Stimulated activated CD4-positive, alpha-beta T cell treated with anti-CD3 and anti-CD28 coated beads, Interleukin-1b, Interleukin-23, amount 100 ng/mL, for 48 hours (primary cell): Measurements from ENCODE around the gene ASB14.
"Not testable (repeated sequence)": the region's sequence is repeated elsewhere in the genome, so short reads cannot be mapped to it uniquely, and the experiment has no call there.

Source experiments
- DNase-seq: peaks from one replicate; pipeline ENCODE4 v3.0.0-alpha.2; 2020

Gene ASB14

GRCh38 chr3:57292159-57292896, at the start of gene ASB14:
Gene ASB14, minus strand, starts transcription at chr3:57292685. Its CDS starts 652 bp downstream, at chr3:57292033.
- DNase-seq, result no peak

DNA sequence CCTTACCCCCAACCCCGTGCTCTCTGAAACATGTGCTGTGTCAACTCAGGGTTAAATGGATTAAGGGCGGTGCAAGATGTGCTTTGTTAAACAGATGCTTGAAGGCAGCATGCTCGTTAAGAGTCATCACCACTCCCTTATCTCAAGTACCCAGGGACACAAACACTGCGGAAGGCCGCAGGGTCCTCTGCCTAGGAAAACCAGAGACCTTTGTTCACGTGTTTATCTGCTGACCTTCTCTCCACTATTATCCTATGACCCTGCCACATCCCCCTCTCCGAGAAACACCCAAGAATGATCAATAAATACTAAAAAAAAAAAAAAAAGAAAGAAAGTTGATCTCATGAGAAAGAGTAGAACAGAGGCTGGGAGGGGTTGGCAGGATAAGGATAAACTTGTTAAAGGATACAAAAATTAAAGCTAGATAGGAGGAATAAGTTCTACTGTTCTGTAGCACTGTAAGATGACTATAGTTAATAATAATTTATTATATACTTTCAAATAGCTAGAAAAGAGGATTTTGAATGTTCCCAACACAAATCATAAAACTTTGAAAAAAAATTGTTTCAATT, 46.7 kb upstream of the ASB14 start:
- DNase-seq, result not testable (repeated sequence)

DNA sequence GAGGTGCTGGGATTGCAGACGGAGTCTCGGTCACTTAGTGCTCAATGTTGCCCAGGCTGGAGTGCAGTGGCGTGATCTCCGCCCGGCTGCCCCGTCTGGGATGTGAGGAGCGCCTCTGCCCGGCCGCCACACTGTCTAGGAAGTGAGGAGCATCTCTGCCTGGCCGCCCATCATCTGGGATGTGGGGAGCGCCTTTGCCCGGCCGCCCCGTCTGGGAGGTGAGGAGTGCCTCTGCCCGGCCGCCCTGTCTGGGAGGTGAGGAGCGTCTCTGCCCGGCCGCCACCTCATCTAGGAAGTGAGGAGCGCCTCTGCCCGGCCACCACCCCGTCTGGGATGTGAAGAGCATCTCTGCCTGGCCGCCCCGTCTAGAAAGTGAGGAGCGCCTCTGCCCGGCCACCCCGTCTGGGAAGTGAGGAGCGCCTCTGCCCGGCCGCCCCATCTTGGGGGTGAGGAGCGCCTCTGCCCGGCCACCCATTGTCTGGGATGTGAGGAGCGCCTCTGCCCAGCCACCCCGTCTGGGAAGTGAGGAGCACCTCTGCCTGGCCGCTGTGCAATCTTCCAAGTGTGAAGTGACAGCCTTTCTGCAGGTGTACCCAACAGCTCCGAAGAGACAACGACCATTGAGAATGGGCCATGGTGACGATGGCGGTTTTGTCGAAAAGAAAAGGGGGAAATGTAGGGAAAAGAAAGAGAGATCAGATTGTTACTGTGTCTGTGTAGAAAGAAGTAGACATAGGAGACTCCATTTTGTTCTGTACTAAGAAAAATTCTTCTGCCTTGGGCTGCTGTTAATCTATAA, 46.0 kb upstream of the ASB14 start:
- DNase-seq, result not testable (repeated sequence)

- DNase-seq, result no peak
Observed at GRCh38 chr3:57335283-57335938, 42.9 kb upstream of the ASB14 start.

DNA sequence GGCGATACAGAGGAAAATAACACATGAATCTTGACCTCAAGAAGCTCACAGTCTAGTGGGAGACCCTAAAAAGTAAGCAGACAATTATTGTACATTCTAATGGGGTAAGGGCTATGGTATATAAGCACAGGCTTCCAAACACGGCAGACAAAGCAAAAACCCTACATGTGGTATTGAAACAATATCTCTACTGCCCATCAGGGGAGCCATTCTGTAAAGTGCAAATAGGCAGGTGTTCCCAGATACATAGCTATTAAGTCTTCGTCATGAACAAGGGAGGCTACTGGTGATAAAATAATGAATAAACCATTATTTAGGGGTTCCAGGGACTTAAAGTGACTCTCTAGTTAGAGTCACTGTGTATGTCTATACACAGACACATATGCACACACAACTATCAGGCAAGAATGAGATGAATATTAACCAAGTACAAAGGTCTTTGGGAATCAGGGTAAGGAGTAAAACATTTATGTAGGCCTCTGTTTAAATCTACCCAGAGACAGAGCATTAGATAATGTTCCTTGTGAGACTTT, 38.7 kb upstream of the ASB14 start:
- DNase-seq, result no peak

- DNase-seq, result not testable (repeated sequence)
Observed at GRCh38 chr3:57326498-57326897, 34.0 kb upstream of the ASB14 start.

DNA sequence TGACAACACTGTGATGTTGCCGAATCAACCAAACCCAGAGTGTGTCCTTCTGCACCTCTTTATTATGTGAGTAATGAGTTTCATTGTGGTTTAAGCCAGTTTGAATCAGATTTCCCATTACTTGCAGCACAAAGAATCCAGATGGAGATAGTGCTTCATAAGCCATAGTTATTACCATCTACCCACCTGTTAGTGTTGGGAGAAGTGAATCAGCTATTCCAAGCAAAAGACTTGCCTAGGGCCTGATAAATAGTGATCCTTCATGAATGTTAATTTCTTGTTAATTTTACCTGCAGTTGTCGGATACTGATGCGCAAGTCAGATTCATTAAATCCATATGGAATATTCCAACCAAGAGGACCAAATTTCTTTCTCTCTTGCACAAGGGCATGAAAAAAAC, 21.7 kb upstream of the ASB14 start:
- no peak for DNase-seq

DNA sequence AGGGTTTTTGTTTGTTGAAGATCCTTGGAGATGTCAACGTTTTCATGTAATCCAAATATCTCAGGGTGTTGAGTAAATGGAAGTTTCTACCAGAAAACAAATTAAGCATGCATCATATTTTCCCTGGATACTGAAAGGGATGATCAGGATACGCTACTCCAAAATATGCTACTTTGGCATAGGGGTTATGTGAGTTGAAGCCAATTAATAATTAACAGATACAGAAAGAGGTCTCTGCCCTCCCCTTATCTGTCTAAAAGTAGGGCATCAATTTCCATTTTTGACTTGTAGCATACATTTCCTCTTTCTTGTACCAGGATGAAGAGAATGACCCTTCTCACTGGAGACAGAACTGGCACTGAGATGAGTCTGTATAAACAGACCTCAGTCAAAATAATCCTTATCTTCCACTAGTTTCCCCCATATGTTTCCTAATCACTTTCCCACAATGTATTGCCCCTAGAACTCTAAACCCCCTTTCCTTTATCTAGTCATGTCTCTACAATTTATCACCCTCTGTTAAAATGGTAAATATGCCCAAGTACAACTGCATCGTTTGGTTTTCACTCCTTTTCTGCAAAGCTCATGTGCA, 17.4 kb upstream of the ASB14 start:
- no peak for DNase-seq

GRCh38 chr3:57303520-57303919, 11.0 kb upstream of the ASB14 start:
- DNase-seq, result not testable (repeated sequence)

- peak; percentile 25 for DNase-seq
Observed at GRCh38 chr3:57298041-57298440, 5.6 kb upstream of the ASB14 start.

GRCh38 chr3:57292897-57293526, 527 bp upstream of the ASB14 start:
- no peak for DNase-seq

DNA sequence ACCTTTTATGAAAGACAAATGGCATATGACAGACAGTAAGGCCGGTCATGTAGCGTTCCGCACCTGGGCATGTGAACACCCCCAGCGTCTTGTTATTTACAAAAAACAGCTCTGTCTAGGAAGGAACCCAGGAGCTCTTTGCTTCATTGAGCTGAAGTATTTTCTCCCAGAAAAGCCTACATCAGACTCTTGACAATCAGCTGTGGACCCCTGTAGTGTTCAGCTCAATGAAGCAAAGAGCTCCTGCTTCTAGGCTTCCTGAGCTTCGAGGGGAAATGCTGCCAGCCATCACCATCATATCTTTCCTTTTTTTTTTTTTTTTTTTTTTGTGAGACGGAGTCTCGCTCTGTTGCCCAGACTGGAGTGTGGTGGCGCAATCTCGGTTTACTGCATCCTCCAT, 4.1 kb downstream of the ASB14 start:
- DNase-seq, result no peak

DNA sequence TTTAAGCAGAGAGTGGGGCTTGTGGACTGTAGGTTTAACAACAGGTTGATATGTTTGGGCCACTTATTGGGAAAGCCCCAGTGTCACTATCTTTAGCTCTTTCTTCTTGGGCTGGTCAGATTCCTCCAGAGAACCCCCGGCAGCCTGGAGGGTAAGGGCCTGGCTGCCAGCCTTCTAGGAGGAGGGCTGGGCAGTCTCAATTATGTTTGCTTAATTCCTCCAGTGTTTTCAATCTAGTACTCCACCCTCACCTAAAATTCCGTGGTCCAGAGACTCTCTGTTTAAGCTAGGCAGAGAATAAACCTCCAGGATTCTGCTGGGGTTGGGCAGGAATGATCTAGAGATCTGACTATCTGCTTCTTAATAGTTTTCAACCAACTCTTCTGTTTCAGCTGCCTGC, 5.3 kb downstream of the ASB14 start:
- no peak for DNase-seq

DNA sequence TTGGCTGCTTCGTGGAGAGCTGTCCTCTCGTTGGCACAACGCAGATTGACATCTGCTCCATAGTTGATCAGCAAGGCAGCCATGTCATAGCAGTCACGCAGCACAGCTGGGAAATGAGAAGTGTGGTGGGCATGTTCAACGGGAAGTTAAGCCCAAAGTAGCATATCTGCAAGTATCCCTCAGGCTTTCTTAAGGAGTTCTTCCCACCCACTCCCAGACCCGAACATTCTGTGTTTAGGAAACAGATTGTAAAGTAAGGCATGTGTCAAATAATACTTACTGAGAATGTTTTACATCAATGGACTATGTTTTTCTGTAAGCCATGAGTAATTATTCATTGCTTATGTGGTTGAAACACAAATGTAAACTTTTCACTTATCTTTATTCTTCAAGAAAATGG, 9.2 kb downstream of the ASB14 start:
- no peak for DNase-seq

- no peak for DNase-seq
Observed at GRCh38 chr3:57281715-57282114, 10.8 kb downstream of the ASB14 start.

DNA sequence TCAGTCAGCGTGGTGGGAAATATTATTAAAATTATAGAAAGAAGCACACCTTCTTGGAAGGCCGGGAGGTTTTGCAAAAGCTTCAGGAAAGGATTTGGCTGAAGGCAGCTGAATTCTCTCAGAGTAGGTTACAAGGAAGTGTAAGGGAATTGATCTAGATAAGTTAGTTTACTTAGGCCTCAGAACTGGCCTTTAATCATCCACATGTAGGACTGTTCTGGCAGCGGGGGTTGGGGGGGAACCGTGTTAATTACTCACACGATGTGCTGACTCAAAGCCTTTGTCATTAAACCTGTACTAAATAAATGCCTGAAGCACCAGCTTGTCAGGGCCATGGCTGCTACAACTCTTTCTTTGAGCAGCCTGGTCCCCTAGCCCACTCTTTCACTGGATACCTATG, 12.8 kb downstream of the ASB14 start:
- no peak for DNase-seq

GRCh38 chr3:57278237-57278636, 14.2 kb downstream of the ASB14 start:
- no peak for DNase-seq

- no peak for DNase-seq
Observed at GRCh38 chr3:57275393-57275792, 17.1 kb downstream of the ASB14 start.

DNA sequence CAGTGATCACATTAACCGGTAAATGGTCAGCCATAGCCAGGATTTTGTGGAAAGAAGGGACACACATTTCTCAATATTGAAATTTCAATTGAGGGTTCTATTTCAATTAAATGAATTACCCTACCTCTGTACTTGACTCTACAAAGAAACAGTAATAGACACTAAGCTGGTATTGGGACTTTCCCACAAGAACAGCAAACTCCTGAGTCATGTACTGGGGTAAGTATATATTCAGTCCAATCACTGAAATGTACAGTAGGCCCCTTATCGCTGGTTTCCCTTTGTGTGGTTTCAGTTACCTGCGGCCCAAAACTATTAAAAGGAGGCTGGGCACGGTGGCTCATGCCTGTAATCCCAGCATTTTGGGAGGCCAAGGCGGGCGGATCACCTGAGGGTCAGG, 17.6 kb downstream of the ASB14 start:
- no peak for DNase-seq

DNA sequence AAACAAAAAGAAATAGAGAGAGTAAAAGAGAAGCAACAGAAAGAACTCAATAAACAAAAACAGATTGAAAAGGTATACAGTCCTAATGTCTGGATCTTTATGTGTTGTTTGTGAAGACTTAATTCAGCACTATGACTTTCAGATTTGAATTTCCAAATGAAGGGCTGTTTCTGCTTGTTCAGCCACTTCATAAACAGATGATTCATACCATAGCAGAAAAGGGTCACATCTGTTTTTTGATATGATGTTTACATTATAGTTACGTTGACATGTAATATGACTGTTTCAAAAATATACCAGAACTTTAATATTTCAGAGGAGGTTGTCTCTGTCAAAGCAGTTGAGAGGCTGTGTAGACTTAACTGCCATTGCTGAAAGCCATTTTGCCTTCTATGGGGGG, 24.1 kb downstream of the ASB14 start:
- DNase-seq, result no peak

DNA sequence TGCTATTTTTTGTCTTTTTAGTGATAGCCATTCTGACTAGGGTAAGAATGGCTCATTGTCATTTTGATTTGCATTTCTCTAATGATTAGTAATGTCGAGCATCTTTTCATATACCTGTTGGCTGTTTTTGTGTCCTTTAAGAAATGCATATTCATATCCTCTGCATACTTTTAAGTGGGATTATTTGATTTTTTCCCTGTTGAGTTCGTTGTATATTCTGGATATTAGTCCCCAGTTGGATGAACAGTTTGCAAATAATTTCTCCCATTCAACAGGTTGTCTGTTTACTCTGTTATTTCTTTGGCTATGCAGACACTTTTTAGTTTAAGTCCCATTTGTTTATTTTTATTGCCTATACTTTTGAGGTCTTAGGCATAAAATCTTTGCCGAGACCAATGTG, 30.6 kb downstream of the ASB14 start:
- DNase-seq, result no peak

GRCh38 chr3:57261119-57261518, 31.4 kb downstream of the ASB14 start:
- no peak for DNase-seq
